Measurements from ENCODE around the gene MMP15. TPM values are rescaled to one million over a fixed set of nuclear protein-coding genes. Genes with fewer than 3 reads are reported as not detected.
A peak's percentile ranks its signal among the peaks of the same experiment; 100 is the strongest.

Gene MMP15
- total and polyA plus RNA-seq, 12 donors, result 24.4 to 88.4 (median 58.1) TPM

GRCh38 chr16:58020628-58021521 lies 4.7 kb upstream of the MMP15 start:
- peak overlapping the region in 1 of 10 donors; percentile 36 for H3K27ac ChIP-seq
- H3K9me3 ChIP-seq, result no peaks in the 10 kb centered on the region
- TF ChIP-seq, protein P1, sequence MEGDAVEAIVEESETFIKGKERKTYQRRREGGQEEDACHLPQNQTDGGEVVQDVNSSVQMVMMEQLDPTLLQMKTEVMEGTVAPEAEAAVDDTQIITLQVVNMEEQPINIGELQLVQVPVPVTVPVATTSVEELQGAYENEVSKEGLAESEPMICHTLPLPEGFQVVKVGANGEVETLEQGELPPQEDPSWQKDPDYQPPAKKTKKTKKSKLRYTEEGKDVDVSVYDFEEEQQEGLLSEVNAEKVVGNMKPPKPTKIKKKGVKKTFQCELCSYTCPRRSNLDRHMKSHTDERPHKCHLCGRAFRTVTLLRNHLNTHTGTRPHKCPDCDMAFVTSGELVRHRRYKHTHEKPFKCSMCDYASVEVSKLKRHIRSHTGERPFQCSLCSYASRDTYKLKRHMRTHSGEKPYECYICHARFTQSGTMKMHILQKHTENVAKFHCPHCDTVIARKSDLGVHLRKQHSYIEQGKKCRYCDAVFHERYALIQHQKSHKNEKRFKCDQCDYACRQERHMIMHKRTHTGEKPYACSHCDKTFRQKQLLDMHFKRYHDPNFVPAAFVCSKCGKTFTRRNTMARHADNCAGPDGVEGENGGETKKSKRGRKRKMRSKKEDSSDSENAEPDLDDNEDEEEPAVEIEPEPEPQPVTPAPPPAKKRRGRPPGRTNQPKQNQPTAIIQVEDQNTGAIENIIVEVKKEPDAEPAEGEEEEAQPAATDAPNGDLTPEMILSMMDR (IDR thresholded peaks at IDR 0.05), result peak; percentile 64 to 88 (median 83)
- peaks cover 0 to 20% (median 0%) of the 10 kb centered on the region in 7 donors for H3K27me3 ChIP-seq
- 49 to 52% methylated on average over 8 of the region's 8 CpGs for WGBS, 2 donors
- H3K4me1 ChIP-seq, result peaks cover 17 to 58% (median 47%) of the 10 kb centered on the region in 9 donors
- DNase-seq (peak; percentile 66 to 75), ATAC-seq (peak in 4 of 8 donors; percentile 22 to 37 (median 30))
- intact Hi-C loops (cut with DNase I), result loop anchor here (1.0 to 10.0 kb wide), 7 partner anchors 100 to 176 kb away; partner anchors contain the start of genes CSNK2A2 (in 5 of the 10) and CFAP20 (in 1 of the 10)
- no peak overlapping the region for H3K4me3 ChIP-seq
- peaks cover 0 to 39% (median 0%) of the 10 kb centered on the region in 9 donors for H3K36me3 ChIP-seq

DNA sequence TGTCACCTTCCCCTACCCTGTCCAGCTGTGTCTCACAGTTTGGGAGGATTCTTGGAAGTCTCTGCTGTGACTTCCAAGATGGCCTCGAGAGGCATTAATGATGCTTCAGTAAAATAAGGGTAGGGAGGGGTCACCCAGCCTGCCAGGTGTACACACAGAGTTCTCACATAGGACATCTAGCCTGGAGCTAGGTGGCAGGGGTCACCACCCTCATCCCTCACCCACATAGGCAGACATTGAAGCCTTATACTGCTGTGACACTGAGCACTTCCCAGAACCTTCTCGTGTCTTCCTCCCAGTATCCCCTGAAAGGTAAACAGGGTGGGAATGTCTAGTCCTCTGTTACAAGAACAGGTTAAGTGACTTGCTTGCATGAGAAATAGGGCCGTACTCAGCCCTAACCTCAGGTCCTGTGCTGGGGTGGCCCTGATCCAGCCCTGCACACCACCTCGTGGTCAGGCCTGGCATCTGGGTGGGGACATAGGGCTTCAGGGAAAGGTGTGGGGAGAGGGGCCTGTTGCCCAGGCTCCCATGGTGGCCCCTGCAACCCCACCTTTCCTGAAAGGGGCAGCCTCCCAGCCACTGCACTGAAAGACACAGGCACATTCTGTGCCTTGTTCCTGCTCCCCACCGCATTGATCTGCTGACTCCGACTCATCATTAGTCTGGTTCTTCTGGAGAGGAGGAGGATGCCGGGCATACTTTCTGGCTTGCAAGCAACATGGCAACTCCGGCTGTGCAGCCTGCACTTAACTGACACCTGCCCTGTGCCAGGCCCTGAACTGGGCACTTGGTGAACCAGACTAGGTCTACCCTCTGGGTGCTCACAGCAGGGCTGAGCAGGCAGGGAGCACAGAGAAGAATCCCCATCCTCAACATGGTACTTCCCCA lies 3.6 kb upstream of the MMP15 start:
- Histone ChIP-seq H3K27me3 (peaks cover 0 to 30% (median 0%) of the 10 kb centered on the region in 7 donors), H3K9me3 (no peaks in the 10 kb centered on the region), H3K36me3 (peaks cover 0 to 33% (median 0%) of the 10 kb centered on the region in 9 donors), H3K4me1 (peaks cover 17 to 62% (median 50%) of the 10 kb centered on the region in 9 donors), H3K27ac (peak overlapping the region in 4 of 10 donors; percentile 9 to 96 (median 68)), H3K4me3 (no peak overlapping the region)
- ATAC-seq (no peak), DNase-seq (no peak)
- intact Hi-C loops (cut with DNase I), result loop anchor here (1.0 to 10.0 kb wide), 8 partner anchors 99 to 175 kb away; partner anchors contain the start of genes CSNK2A2 (in 5 of the 10) and CFAP20 (in 1 of the 10)
- TF ChIP-seq, protein P1 (IDR thresholded peaks at IDR 0.05), result no peak
- WGBS, 2 donors, result 66 to 68% methylated on average over 8 of the region's 8 CpGs

DNA sequence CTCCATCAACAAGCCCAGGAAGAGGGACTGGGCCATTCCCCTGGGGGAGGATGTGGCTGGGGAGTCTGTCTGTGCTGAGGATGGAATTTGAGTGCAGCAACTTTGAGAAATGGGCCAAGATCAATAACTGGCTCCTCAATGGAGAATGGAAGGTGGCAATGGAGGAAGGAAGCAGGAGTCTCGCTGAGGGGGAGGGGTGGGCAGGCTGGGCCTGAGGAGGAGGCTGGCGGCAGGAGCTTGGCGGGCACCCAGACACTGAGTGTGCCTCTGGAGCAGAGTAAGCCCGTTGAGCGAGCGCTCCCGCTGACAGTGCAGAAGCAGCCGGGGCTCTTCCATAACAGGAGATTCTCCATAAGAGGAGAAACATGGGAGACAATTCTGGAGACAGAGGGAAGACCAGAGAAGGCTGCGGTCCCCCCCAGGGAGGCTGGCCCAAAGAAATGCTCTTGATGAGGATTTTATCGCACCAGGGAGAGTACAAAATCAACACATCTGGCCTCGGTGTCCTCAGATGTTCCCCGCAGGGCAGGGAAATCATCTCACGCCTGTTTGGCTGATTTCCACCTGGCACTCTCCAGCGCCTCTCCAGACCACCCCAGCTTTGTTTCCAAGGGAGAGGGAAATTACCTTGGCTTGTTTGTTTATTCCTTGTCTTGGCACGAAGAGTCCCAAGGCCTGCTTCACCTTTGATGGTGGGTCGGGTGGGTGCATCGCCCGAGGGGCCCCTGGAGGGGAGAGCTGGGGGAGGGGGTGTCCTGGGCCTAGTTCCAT lies 2.8 kb upstream of the MMP15 start:
- Histone ChIP-seq H3K27ac (peak overlapping the region in 9 of 10 donors; percentile 26 to 96 (median 59)), H3K4me3 (peak overlapping the region in 2 of 10 donors; percentile 7 to 11), H3K9me3 (no peaks in the 10 kb centered on the region), H3K4me1 (peaks cover 17 to 70% (median 57%) of the 10 kb centered on the region in 9 donors), H3K27me3 (peaks cover 0 to 39% (median 0%) of the 10 kb centered on the region in 7 donors), H3K36me3 (peaks cover 0 to 24% (median 0%) of the 10 kb centered on the region in 9 donors)
- TF ChIP-seq, protein P1 (IDR thresholded peaks at IDR 0.05), result no peak
- ATAC-seq (peak in 5 of 8 donors; percentile 42 to 57 (median 52)), DNase-seq (peak; percentile 76 to 80)
- intact Hi-C loops (cut with DNase I), result loop anchor here in 8 of 10 donors (2.0 to 10.0 kb wide), 6 partner anchors 100 to 175 kb away; partner anchors contain the start of genes CSNK2A2 (in 5 of the 8) and CFAP20 (in 1 of the 8)
- WGBS, 2 donors, result 12 to 17% methylated on average over 18 of the region's 18 CpGs
